ENCODE results near the gene ZDHHC14. TPM values are rescaled to one million over a fixed set of nuclear protein-coding genes. Genes with fewer than 3 reads are reported as not detected.

Gene ZDHHC14
- total RNA-seq, 2 experiments from 2014 or later: 1.1 to 1.2 TPM

DNA sequence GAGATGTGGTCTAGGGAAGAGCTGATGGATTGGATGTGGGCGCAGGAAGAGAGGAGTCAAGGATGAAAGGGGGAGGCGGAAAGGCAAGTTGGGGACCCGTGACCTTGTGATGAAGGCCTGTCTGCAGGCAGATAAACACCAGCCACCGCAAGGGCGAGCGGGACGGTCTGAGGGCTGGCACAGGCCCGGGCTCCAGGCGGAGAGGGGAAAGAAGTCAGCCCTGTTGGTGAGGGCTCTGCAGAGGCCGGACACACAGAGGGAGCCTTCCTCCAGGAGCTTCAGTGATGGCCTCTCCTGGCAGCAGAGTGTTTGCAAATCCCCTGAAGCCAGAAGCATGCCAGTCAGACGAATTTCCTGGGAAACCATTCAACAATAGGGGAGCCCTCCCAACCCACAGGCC lies 112.2 kb downstream of the ZDHHC14 start:
- intact Hi-C loops (cut with micrococcal nuclease): no loop called here
- CTCF ChIA-PET: interaction anchor here (0.6 kb wide), 1 partner anchor 28 kb away, joined by 4 read pairs; no protein-coding TSS in a partner anchor
- peaks cover 5% of the 10 kb centered on the region for H3K27me3 Mint-ChIP-seq (ENCODE audit: low read depth)
- H3K36me3 Mint-ChIP-seq (ENCODE audit: low read depth): no peaks in the 10 kb centered on the region
- no peaks in the 10 kb centered on the region for H3K9me3 Mint-ChIP-seq
- H3K4me1 Mint-ChIP-seq (ENCODE audit: low read depth): peaks cover 9% of the 10 kb centered on the region
- H3K4me3 Mint-ChIP-seq: no peak overlapping the region
- H3K27ac Mint-ChIP-seq: no peak overlapping the region
- no peak for DNase-seq

DNA sequence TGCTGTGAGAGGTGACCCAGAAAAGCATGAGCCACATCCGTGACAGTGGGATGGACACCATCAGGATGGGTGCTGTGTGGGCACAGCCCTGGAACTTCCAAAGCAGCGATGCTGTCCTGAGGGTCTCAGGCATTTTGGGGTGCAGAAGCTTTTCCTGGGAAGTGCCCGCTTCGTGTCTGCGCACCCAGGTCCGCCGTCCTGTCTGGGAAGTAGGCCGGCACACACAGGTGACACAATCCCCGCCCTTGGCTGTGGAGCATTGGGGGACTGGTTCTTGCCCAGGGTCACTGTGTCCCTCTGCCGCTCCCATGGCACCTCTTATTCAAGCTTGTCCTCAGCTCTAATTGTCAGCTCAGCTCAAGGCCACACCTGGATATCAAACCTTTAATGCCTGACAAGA lies 112.6 kb downstream of the ZDHHC14 start:
- H3K4me1 Mint-ChIP-seq (ENCODE audit: low read depth): peaks cover 9% of the 10 kb centered on the region
- peaks cover 5% of the 10 kb centered on the region for H3K27me3 Mint-ChIP-seq (ENCODE audit: low read depth)
- no peak overlapping the region for H3K4me3 Mint-ChIP-seq
- H3K27ac Mint-ChIP-seq: no peak overlapping the region
- DNase-seq: no peak
- H3K9me3 Mint-ChIP-seq: no peaks in the 10 kb centered on the region
- no peaks in the 10 kb centered on the region for H3K36me3 Mint-ChIP-seq (ENCODE audit: low read depth)
- intact Hi-C loops (cut with micrococcal nuclease): no loop called here
- CTCF ChIA-PET: interaction anchor here (0.6 kb wide), 1 partner anchor 28 kb away, joined by 4 read pairs; no protein-coding TSS in a partner anchor

DNA sequence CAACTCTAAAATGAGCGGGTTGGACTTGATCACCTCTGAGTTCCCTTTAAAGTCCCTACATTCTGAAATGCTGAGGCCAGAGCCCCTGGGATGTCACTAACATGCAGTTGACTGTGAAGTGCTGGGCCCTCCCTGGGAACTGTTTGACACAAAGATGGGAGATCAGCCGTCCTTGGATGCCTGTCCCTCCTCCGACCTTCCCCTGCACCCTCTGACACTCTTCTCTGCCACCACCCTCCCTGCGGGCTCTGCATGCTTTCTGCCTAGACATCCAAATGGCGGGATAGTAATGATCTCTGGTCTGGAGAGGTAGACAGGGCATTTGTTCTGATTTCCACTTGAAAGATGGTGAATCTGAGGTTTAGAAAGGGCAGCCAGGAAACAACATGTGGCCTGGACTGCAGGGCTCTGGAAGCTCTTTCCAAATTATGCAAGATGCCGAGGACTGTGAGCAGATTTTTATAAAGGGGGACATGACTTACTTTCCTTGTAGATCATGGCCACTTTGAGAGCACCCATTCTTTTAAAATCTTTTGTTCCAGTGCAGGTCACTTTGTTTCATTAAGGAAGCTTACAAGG lies 113.2 kb downstream of the ZDHHC14 start:
- DNase-seq: no peak
- intact Hi-C loops (cut with micrococcal nuclease): no loop called here
- Mint-ChIP-seq H3K9me3 (no peaks in the 10 kb centered on the region), H3K27me3 (ENCODE audit: low read depth) (peaks cover 5% of the 10 kb centered on the region), H3K27ac (no peak overlapping the region), H3K36me3 (ENCODE audit: low read depth) (no peaks in the 10 kb centered on the region), H3K4me3 (no peak overlapping the region), H3K4me1 (ENCODE audit: low read depth) (peaks cover 9% of the 10 kb centered on the region)
- CTCF ChIA-PET: no interaction called here

DNA sequence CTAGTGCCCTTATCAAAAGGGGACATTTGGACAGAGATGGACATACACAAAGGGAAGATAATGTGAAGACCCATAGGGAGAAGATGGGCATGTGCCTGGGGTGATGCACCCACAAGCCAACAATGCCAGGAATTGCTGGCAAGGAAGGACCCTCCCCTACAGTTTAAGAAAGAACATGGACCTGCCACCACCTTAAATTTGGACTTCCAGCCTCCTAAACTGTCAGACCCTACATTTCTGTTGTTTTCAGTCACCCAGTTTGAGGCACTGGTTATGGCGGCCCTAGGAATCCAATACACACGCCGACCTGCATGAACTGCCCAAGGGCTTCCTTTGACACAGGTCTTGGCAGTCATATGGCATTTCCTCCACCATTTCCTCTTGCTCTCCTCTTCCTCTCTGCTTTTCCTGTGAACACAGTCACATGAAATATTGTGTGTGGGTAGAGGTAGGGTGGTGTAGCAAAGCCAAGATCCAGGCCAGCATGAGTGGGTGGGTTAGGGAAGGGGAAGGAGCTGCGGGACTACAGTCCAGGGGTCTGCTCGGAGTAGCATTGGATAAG lies 115.6 kb downstream of the ZDHHC14 start:
- no peak for DNase-seq
- intact Hi-C loops (cut with micrococcal nuclease): no loop called here
- H3K27ac Mint-ChIP-seq: no peak overlapping the region
- no peak overlapping the region for H3K4me3 Mint-ChIP-seq
- no peaks in the 10 kb centered on the region for H3K36me3 Mint-ChIP-seq (ENCODE audit: low read depth)
- CTCF ChIA-PET: no interaction called here
- no peaks in the 10 kb centered on the region for H3K9me3 Mint-ChIP-seq
- H3K4me1 Mint-ChIP-seq (ENCODE audit: low read depth): peaks cover 3% of the 10 kb centered on the region
- H3K27me3 Mint-ChIP-seq (ENCODE audit: low read depth): no peaks in the 10 kb centered on the region

DNA sequence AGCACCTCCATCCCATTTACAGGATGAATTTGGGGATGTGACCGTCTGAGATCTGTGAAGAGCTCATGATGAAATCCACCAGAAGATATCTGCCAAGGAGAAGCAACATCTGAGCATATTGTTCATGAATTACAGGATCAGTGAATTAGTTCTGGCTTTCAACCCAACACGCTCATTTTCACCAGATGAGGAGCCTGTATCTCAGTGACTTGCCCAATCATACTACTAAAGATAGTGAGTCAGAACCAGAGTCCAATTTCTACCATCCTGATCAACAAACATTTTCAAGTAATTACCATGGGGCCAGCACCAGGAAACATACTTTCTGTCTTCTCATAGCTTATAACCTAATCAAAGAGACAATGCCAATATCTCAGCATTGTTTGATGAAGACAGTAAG lies 116.6 kb downstream of the ZDHHC14 start:
- Mint-ChIP-seq H3K27me3 (ENCODE audit: low read depth) (no peaks in the 10 kb centered on the region), H3K36me3 (ENCODE audit: low read depth) (no peaks in the 10 kb centered on the region), H3K4me1 (ENCODE audit: low read depth) (peaks cover 3% of the 10 kb centered on the region), H3K9me3 (no peaks in the 10 kb centered on the region), H3K27ac (no peak overlapping the region), H3K4me3 (no peak overlapping the region)
- intact Hi-C loops (cut with micrococcal nuclease): no loop called here
- no peak for DNase-seq
- CTCF ChIA-PET: interaction anchor here (0.6 kb wide), 1 partner anchor 30 kb away, joined by 3 read pairs; no protein-coding TSS in a partner anchor

DNA sequence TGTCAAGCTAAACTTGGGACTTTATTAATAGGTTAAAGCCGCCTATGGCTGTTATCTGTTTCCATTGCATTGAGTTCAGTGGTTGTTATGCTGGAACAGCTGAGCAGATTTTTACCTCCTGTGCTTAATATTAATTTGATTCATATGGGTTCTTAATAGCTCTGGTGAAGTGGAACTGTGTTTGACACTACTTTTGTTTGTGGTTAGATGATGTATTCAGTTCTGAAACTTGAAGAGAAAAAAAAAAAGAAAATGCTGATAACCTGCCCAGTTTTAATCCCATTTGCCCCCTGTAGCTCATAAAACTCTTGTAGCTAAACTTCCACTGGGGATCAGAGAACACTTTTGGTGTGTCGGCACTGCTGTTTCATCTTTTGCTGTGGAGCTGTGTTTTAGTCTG lies 117.8 kb downstream of the ZDHHC14 start:
- Mint-ChIP-seq H3K9me3 (no peaks in the 10 kb centered on the region), H3K36me3 (ENCODE audit: low read depth) (no peaks in the 10 kb centered on the region), H3K27ac (no peak overlapping the region), H3K27me3 (ENCODE audit: low read depth) (no peaks in the 10 kb centered on the region), H3K4me1 (ENCODE audit: low read depth) (peaks cover 3% of the 10 kb centered on the region), H3K4me3 (no peak overlapping the region)
- DNase-seq: no peak
- CTCF ChIA-PET: no interaction called here
- intact Hi-C loops (cut with micrococcal nuclease): no loop called here

DNA sequence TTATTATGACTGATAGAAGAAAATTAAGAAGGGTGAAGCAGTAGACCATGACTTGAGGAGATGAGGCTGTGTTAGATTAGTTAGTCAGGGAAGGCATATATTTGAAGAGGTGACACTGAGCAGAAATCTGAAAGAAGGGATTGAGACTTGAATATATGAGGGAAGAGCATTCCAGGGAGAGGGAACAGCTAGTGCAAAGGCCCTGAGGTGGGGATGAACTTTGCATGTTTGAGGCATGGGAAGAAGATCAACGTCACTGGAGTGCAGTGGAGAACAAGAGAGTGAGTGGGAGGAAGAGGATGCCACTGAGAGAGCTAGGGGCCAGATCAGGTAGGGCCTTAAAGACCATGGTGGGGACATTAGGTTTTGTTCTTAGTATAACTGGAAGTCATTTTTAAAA lies 119.0 kb downstream of the ZDHHC14 start:
- CTCF ChIA-PET: no interaction called here

DNA sequence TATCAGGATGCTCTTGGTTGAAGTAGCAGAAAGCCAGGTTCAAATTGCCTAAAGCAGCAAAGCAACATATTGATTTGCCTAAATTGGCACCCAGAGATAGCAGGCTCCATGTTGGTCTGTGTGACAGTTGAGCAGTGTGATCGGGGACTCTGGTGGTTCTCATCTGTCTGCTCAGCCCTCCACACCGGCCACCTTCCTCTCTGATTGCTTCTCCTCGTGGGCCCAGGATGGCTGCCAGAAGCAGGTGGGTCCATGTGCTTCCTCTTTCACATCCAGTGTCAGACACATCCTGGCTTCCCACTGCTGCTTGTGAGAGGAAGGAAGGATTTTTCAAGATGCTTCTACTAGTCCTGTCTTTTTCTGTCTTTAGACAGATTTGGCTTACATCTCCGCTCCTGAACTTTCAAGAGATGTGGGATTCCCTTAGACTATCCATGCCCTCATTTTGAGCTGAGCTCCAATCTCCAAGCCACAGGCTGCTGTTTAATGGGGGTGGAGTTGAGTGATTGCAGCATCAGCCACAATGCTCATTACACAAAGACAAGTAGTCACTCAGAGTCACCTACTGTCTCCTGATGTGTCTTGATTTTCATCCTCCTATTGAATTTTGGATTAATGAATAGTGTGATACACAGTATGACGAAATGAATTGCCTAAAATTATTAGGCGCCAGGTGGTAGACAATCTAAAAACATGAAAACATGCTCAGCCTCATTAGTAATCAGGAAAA lies 122.2 kb downstream of the ZDHHC14 start:
- CTCF ChIA-PET: no interaction called here
- Mint-ChIP-seq H3K36me3 (ENCODE audit: low read depth) (peaks cover 4% of the 10 kb centered on the region), H3K4me3 (no peak overlapping the region), H3K27me3 (ENCODE audit: low read depth) (no peaks in the 10 kb centered on the region), H3K27ac (no peak overlapping the region), H3K9me3 (peaks cover 20% of the 10 kb centered on the region), H3K4me1 (ENCODE audit: low read depth) (no peaks in the 10 kb centered on the region)
- no peak for DNase-seq
- intact Hi-C loops (cut with micrococcal nuclease): no loop called here

More for the DNA sequence above, 119.0 kb downstream of the ZDHHC14 start:
- peaks cover 1% of the 10 kb centered on the region for H3K9me3 Mint-ChIP-seq
- no peak for DNase-seq
- peaks cover 3% of the 10 kb centered on the region for H3K4me1 Mint-ChIP-seq (ENCODE audit: low read depth)
- intact Hi-C loops (cut with micrococcal nuclease): no loop called here
- H3K27ac Mint-ChIP-seq: no peak overlapping the region
- H3K27me3 Mint-ChIP-seq (ENCODE audit: low read depth): no peaks in the 10 kb centered on the region
- no peaks in the 10 kb centered on the region for H3K36me3 Mint-ChIP-seq (ENCODE audit: low read depth)
- no peak overlapping the region for H3K4me3 Mint-ChIP-seq

DNA sequence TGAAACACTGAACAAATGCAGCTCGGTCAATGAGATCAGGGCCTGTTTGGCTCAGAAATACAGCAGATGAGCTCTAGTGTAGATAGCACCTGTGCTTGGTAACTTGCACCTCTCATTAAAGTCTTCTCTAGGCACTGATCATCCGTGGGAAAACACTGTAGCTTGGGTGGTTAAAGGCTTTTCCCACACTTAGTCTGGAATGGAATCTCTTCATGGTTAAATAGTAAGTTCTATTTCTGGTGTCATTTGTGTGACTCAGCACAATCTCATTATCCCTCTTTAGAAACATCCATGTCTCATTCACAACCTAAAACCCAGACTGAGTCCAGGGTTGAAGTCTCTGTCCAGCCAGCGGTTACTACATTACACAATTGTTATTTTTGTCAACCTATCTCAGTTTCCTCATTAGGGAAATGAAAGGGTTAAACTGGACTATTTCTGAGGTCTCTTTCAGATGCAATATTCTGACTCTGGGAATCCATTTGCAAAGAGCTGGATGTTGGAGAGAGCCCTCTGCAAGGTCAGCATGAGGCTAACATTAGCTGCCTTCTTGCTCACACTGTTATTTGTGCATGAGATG lies 125.0 kb downstream of the ZDHHC14 start:
- Mint-ChIP-seq H3K27ac (no peak overlapping the region), H3K27me3 (ENCODE audit: low read depth) (peaks cover 2% of the 10 kb centered on the region), H3K36me3 (ENCODE audit: low read depth) (peaks cover 4% of the 10 kb centered on the region), H3K4me1 (ENCODE audit: low read depth) (peaks cover 5% of the 10 kb centered on the region), H3K4me3 (no peak overlapping the region), H3K9me3 (peaks cover 20% of the 10 kb centered on the region)
- no peak for DNase-seq
- intact Hi-C loops (cut with micrococcal nuclease): no loop called here
- CTCF ChIA-PET: no interaction called here

DNA sequence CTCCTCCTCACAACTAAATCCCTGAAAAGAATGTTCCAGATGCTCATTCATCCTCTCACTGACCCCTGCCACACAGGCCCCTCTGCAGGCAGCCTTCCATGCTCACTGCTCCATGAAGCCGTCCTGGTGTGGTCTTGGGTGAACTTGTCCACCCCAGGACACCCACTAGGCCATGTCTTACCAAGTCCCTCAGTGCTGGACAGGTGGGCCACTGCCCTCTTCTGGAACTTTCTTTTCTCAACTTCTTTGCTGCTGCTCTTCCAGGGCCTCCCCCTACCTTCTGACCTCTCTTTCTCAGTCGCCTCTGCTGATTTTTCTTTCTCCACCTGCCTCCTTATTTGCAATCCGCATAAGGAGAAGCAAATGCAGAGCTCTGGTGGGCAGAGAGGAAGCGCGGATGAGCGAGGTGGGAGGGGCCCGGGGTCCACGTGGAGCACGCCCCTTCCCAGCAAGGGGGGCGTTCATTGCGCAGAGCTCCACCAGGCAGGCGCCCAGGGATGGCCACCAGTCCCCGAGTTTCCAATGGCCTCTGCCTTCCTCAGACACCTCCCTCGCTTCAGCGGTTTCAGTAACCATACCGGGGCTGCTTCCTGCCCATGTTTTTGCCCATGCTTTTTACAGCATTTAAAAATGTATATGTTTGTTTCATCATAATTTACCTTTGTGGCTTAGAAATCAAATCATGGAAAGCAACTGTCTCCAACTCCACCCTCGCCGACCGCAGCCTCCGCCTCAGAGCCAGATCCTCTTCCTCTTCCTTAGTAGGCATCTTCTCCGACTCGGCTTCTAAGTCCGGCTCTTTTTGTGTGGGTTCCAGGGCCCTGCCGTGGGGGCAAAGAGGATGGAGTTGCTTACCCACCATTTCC lies 129.6 kb downstream of the ZDHHC14 start:
- DNase-seq: peak; percentile 35
- intact Hi-C loops (cut with micrococcal nuclease): no loop called here
- H3K36me3 Mint-ChIP-seq (ENCODE audit: low read depth): peaks cover 4% of the 10 kb centered on the region
- peaks cover 13% of the 10 kb centered on the region for H3K9me3 Mint-ChIP-seq
- peak overlapping the region; percentile 71 for H3K4me3 Mint-ChIP-seq
- no peak overlapping the region for H3K27ac Mint-ChIP-seq
- CTCF ChIA-PET: no interaction called here
- peaks cover 2% of the 10 kb centered on the region for H3K27me3 Mint-ChIP-seq (ENCODE audit: low read depth)
- H3K4me1 Mint-ChIP-seq (ENCODE audit: low read depth): peaks cover 6% of the 10 kb centered on the region

DNA sequence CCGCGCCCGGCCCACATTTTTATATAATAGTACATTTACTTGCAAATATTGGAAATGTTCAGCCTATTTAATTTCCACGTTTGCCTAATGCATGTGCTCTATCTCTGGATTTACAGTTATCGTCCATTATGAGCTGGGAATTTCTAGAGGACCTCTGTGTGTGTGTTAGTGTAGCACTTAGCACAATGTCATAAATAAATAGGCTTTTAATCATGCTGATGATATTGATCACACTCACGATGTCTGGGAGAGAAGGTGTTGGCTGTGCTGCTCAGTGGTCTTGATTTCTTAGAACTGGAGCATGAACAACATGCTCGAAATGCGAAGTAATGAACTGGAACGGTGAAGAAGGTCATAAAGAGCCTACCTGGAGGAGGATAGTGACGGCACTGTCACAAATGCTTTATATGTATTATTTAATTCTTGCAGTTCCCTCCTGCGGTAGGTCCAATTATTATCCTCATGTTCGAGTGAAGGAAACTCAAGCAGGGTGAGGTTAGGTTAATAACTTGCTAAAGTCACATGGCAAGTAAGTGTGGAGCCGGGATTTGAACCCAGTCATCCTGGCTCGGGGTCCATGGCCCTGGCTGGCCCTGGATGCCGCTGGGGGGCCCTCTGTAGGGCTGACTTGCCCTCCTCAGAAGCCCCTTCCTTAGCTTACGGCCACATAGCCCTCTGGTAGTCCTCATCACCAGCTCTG lies 130.8 kb downstream of the ZDHHC14 start:
- H3K27ac Mint-ChIP-seq: no peak overlapping the region
- H3K27me3 Mint-ChIP-seq (ENCODE audit: low read depth): peaks cover 2% of the 10 kb centered on the region
- DNase-seq: no peak
- CTCF ChIA-PET: interaction anchor here (0.6 kb wide), 1 partner anchor 12 kb away, joined by 5 read pairs; no protein-coding TSS in a partner anchor
- H3K4me1 Mint-ChIP-seq (ENCODE audit: low read depth): peaks cover 6% of the 10 kb centered on the region
- no peaks in the 10 kb centered on the region for H3K36me3 Mint-ChIP-seq (ENCODE audit: low read depth)
- no peak overlapping the region for H3K4me3 Mint-ChIP-seq
- H3K9me3 Mint-ChIP-seq: peaks cover 1% of the 10 kb centered on the region
- intact Hi-C loops (cut with micrococcal nuclease): no loop called here

DNA sequence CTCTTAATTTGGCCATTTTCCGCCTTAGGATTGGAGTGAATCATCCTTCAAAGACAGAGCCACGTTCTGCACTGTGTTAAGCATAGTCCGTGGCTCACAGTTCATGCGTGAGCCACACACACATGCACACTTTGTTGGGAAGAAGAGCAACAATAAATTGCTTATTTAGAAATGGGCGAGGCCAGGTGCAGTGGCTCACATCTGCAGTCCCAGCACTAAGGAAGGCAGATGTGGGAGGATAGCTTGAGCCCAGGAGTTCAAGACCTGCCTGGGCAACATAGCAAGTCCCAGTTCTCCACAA lies 131.3 kb downstream of the ZDHHC14 start:
- Mint-ChIP-seq H3K27me3 (ENCODE audit: low read depth) (peaks cover 2% of the 10 kb centered on the region), H3K27ac (no peak overlapping the region), H3K9me3 (no peaks in the 10 kb centered on the region), H3K36me3 (ENCODE audit: low read depth) (no peaks in the 10 kb centered on the region), H3K4me3 (no peak overlapping the region), H3K4me1 (ENCODE audit: low read depth) (peaks cover 6% of the 10 kb centered on the region)
- DNase-seq: no peak
- CTCF ChIA-PET: interaction anchor here (0.6 kb wide), 1 partner anchor 11 kb away, joined by 5 read pairs; no protein-coding TSS in a partner anchor
- intact Hi-C loops (cut with micrococcal nuclease): no loop called here
